ENCODE results near the gene DAAM2.

DNA sequence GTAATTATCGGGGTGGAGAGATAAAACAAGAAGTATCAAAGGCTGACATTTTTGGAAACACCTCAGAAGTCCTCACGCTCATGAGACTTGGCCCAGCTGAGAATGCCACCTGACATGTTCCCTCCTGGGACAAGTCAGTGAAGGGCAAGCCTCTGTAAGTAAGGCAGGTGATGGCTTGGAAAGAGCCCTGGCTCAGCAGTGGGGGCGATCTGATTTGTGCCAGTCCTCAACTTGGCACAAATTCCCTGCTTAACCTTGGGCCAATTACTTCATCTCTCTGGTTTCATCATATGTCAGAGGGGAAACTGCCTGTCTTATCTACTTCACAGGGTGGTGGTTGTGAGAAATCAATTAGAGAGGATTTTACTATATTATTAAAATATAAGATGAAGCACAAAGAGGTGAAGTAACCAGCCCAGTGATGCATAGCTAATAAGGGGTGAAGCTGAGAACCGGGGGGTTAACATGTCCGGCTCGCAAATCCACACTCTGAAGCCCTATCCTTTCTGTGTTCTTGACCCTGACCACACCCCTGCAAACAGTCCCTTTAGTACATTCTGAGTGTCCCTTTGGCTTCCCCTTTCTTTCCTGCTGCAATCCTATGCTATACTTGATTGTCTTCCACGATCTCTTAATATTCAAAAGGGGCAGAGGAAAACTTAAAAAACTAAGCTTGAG is 150.9 kb downstream of the DAAM2 start:
- no peak for TF ChIP-seq POLR2A (IDR thresholded peaks at IDR 0.05)
- TF ChIP-seq POLR2AphosphoS5 (IDR thresholded peaks at IDR 0.05) = no peak
- TF ChIP-seq, protein P1, sequence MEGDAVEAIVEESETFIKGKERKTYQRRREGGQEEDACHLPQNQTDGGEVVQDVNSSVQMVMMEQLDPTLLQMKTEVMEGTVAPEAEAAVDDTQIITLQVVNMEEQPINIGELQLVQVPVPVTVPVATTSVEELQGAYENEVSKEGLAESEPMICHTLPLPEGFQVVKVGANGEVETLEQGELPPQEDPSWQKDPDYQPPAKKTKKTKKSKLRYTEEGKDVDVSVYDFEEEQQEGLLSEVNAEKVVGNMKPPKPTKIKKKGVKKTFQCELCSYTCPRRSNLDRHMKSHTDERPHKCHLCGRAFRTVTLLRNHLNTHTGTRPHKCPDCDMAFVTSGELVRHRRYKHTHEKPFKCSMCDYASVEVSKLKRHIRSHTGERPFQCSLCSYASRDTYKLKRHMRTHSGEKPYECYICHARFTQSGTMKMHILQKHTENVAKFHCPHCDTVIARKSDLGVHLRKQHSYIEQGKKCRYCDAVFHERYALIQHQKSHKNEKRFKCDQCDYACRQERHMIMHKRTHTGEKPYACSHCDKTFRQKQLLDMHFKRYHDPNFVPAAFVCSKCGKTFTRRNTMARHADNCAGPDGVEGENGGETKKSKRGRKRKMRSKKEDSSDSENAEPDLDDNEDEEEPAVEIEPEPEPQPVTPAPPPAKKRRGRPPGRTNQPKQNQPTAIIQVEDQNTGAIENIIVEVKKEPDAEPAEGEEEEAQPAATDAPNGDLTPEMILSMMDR (IDR thresholded peaks at IDR 0.05) = no peak
- TF ChIP-seq EP300 (IDR thresholded peaks at IDR 0.05) = no peak
